ENCODE data around the gene TSPAN9. TPM values are rescaled to one million over a fixed set of nuclear protein-coding genes. Genes with fewer than 3 reads are reported as not detected.

The TSPAN9 gene
- total RNA-seq, 2 experiments from 2014 or later, result 0.87 to 1.2 TPM

GRCh38 chr12:3114671-3115070 lies 37.5 kb downstream of the TSPAN9 start:
- ChIA-PET CTCF (interaction anchor here (0.7 kb wide), 1 partner anchor 42 kb away, joined by 7 read pairs; no protein-coding TSS in a partner anchor), POLR2A (no interaction called here)
- no peak for DNase-seq

GRCh38 chr12:3115078-3115477 lies 37.9 kb downstream of the TSPAN9 start:
- intact Hi-C loops (cut with micrococcal nuclease), result no loop called here
- DNase-seq, result no peak
- ChIA-PET POLR2A (no interaction called here), CTCF (no interaction called here)
- H3K27me3 Mint-ChIP-seq, result peaks cover 16% of the 10 kb centered on the region
- no peaks in the 10 kb centered on the region for H3K9me3 Mint-ChIP-seq
- H3K27ac Mint-ChIP-seq, result no peak overlapping the region
- H3K4me1 Mint-ChIP-seq (ENCODE audit: low read depth), result peaks cover 9% of the 10 kb centered on the region
- no peaks in the 10 kb centered on the region for H3K36me3 Mint-ChIP-seq
- no peak overlapping the region for H3K4me3 Mint-ChIP-seq

More at GRCh38 chr12:3114671-3115070, 37.5 kb downstream of the TSPAN9 start:
- no peaks in the 10 kb centered on the region for H3K36me3 Mint-ChIP-seq
- no peak overlapping the region for H3K27ac Mint-ChIP-seq
- no peaks in the 10 kb centered on the region for H3K9me3 Mint-ChIP-seq
- H3K4me3 Mint-ChIP-seq, result no peak overlapping the region
- peaks cover 6% of the 10 kb centered on the region for H3K4me1 Mint-ChIP-seq (ENCODE audit: low read depth)
- intact Hi-C loops (cut with micrococcal nuclease), result no loop called here
- peaks cover 16% of the 10 kb centered on the region for H3K27me3 Mint-ChIP-seq

GRCh38 chr12:3116106-3116844 lies 39.1 kb downstream of the TSPAN9 start:
- H3K27me3 Mint-ChIP-seq, result peaks cover 16% of the 10 kb centered on the region
- no peaks in the 10 kb centered on the region for H3K36me3 Mint-ChIP-seq
- no peak overlapping the region for H3K27ac Mint-ChIP-seq
- no peak for DNase-seq
- H3K9me3 Mint-ChIP-seq, result no peaks in the 10 kb centered on the region
- intact Hi-C loops (cut with micrococcal nuclease), result no loop called here
- ChIA-PET POLR2A (no interaction called here), CTCF (no interaction called here)
- no peak overlapping the region for H3K4me3 Mint-ChIP-seq
- peaks cover 9% of the 10 kb centered on the region for H3K4me1 Mint-ChIP-seq (ENCODE audit: low read depth)

GRCh38 chr12:3117144-3117581 lies 40.0 kb downstream of the TSPAN9 start:
- H3K36me3 Mint-ChIP-seq, result no peaks in the 10 kb centered on the region
- ChIA-PET CTCF (no interaction called here), POLR2A (no interaction called here)
- H3K4me1 Mint-ChIP-seq (ENCODE audit: low read depth), result peaks cover 9% of the 10 kb centered on the region
- no peaks in the 10 kb centered on the region for H3K9me3 Mint-ChIP-seq
- no peak overlapping the region for H3K4me3 Mint-ChIP-seq
- H3K27ac Mint-ChIP-seq, result no peak overlapping the region
- intact Hi-C loops (cut with micrococcal nuclease), result no loop called here
- H3K27me3 Mint-ChIP-seq, result peaks cover 16% of the 10 kb centered on the region
- no peak for DNase-seq

GRCh38 chr12:3117591-3118015 lies 40.4 kb downstream of the TSPAN9 start:
- H3K36me3 Mint-ChIP-seq, result no peaks in the 10 kb centered on the region
- POLR2A ChIA-PET, result no interaction called here
- no peak for DNase-seq
- no peak overlapping the region for H3K27ac Mint-ChIP-seq
- no peak overlapping the region for H3K4me3 Mint-ChIP-seq
- CTCF ChIA-PET, result interaction anchor here (0.6 kb wide), 1 partner anchor 227 kb away, joined by 3 read pairs; the partner anchor contains the start of gene TULP3
- peaks cover 9% of the 10 kb centered on the region for H3K4me1 Mint-ChIP-seq (ENCODE audit: low read depth)
- intact Hi-C loops (cut with micrococcal nuclease), result no loop called here
- H3K27me3 Mint-ChIP-seq, result peaks cover 16% of the 10 kb centered on the region
- H3K9me3 Mint-ChIP-seq, result no peaks in the 10 kb centered on the region

GRCh38 chr12:3119192-3119755 lies 42.1 kb downstream of the TSPAN9 start:
- ChIA-PET POLR2A (no interaction called here), CTCF (interaction anchor here (0.9 kb wide), 1 partner anchor 234 kb away, joined by 3 read pairs; no protein-coding TSS in a partner anchor)
- Mint-ChIP-seq H3K9me3 (no peaks in the 10 kb centered on the region), H3K27me3 (peaks cover 14% of the 10 kb centered on the region), H3K27ac (no peak overlapping the region), H3K4me1 (ENCODE audit: low read depth) (peaks cover 9% of the 10 kb centered on the region), H3K4me3 (no peak overlapping the region), H3K36me3 (no peaks in the 10 kb centered on the region)
- no peak for DNase-seq
- intact Hi-C loops (cut with micrococcal nuclease), result no loop called here

- H3K4me3 Mint-ChIP-seq, result no peak overlapping the region
- no peak for DNase-seq
- intact Hi-C loops (cut with micrococcal nuclease), result no loop called here
- no peaks in the 10 kb centered on the region for H3K9me3 Mint-ChIP-seq
- peaks cover 14% of the 10 kb centered on the region for H3K27me3 Mint-ChIP-seq
- no peaks in the 10 kb centered on the region for H3K36me3 Mint-ChIP-seq
- ChIA-PET CTCF (interaction anchor here (0.9 kb wide), 1 partner anchor 235 kb away, joined by 3 read pairs; no protein-coding TSS in a partner anchor), POLR2A (no interaction called here)
- H3K4me1 Mint-ChIP-seq (ENCODE audit: low read depth), result peaks cover 9% of the 10 kb centered on the region
- H3K27ac Mint-ChIP-seq, result no peak overlapping the region
Observed at GRCh38 chr12:3119756-3120601, 42.8 kb downstream of the TSPAN9 start.

GRCh38 chr12:3120701-3121100 lies 43.5 kb downstream of the TSPAN9 start:
- Mint-ChIP-seq H3K27me3 (peaks cover 14% of the 10 kb centered on the region), H3K36me3 (no peaks in the 10 kb centered on the region), H3K4me3 (no peak overlapping the region), H3K4me1 (ENCODE audit: low read depth) (peaks cover 9% of the 10 kb centered on the region), H3K9me3 (no peaks in the 10 kb centered on the region), H3K27ac (no peak overlapping the region)
- intact Hi-C loops (cut with micrococcal nuclease), result no loop called here
- POLR2A ChIA-PET, result no interaction called here
- CTCF ChIA-PET, result no interaction called here
- no peak for DNase-seq

- CTCF ChIA-PET, result interaction anchor here (0.8 to 1.2 kb wide), 3 partner anchors 12 to 177 kb away, joined by 3 to 8 read pairs (median 3); no protein-coding TSS in a partner anchor
- POLR2A ChIA-PET, result no interaction called here
- Mint-ChIP-seq H3K9me3 (peaks cover 2% of the 10 kb centered on the region), H3K27me3 (peaks cover 9% of the 10 kb centered on the region), H3K4me1 (ENCODE audit: low read depth) (peaks cover 9% of the 10 kb centered on the region), H3K27ac (no peak overlapping the region), H3K36me3 (no peaks in the 10 kb centered on the region), H3K4me3 (no peak overlapping the region)
- intact Hi-C loops (cut with micrococcal nuclease), result no loop called here
- no peak for DNase-seq
Observed at GRCh38 chr12:3122841-3123678, 45.9 kb downstream of the TSPAN9 start.

- Mint-ChIP-seq H3K4me3 (no peak overlapping the region), H3K4me1 (ENCODE audit: low read depth) (peaks cover 9% of the 10 kb centered on the region), H3K27ac (no peak overlapping the region), H3K9me3 (peaks cover 2% of the 10 kb centered on the region), H3K36me3 (no peaks in the 10 kb centered on the region), H3K27me3 (peaks cover 10% of the 10 kb centered on the region)
- POLR2A ChIA-PET, result no interaction called here
- DNase-seq, result no peak
- CTCF ChIA-PET, result interaction anchor here (1.2 kb wide), 2 partner anchors 50 to 177 kb away, joined by 3 to 8 read pairs; no protein-coding TSS in a partner anchor
- intact Hi-C loops (cut with micrococcal nuclease), result no loop called here
Observed at GRCh38 chr12:3123729-3124128, 46.5 kb downstream of the TSPAN9 start.

- Mint-ChIP-seq H3K36me3 (no peaks in the 10 kb centered on the region), H3K4me3 (no peak overlapping the region), H3K27ac (no peak overlapping the region), H3K27me3 (peaks cover 14% of the 10 kb centered on the region), H3K4me1 (ENCODE audit: low read depth) (peaks cover 12% of the 10 kb centered on the region), H3K9me3 (peaks cover 6% of the 10 kb centered on the region)
- no peak for DNase-seq
- ChIA-PET POLR2A (no interaction called here), CTCF (no interaction called here)
- intact Hi-C loops (cut with micrococcal nuclease), result no loop called here
Observed at GRCh38 chr12:3124917-3125316, 47.7 kb downstream of the TSPAN9 start.
